ENCODE data around the gene SLC9A7.

Gene SLC9A7

DNA sequence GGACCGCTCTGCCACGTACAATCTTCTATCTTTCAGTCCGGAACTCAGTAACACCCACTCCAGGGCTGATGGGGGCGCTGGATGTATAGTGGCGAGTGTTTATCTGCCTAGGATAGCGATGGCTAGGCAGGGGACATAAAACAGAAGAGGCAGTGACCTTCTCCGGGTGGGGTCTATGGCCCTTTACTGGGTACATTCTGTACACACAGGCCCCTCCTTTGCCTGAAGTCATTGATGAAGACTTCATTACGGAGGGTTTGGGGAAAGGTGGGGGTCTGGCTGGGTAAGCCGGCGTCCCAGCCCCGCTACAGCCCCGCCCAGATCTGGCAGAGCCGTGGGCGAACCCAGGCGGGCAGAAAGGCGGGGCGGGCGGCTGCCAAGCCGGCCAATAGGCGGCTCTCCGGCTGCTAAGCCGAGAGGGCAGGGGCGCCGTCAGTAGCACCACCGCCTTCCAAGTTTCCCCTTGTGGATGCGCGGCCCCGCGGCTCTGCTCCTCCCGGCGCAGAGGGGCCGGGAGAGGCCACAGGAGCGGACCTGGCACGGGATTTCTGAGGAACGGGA is 185.5 kb downstream of the SLC9A7 start, which contains the start of gene CHST7:
TSS of gene CHST7 (plus strand) at position 435 of the 561 bp plus-strand sequence. CDS start 167 bp downstream, outside the sequence.
- DNase-seq (ENCODE audit: low read depth) = peak; percentile 51

DNA sequence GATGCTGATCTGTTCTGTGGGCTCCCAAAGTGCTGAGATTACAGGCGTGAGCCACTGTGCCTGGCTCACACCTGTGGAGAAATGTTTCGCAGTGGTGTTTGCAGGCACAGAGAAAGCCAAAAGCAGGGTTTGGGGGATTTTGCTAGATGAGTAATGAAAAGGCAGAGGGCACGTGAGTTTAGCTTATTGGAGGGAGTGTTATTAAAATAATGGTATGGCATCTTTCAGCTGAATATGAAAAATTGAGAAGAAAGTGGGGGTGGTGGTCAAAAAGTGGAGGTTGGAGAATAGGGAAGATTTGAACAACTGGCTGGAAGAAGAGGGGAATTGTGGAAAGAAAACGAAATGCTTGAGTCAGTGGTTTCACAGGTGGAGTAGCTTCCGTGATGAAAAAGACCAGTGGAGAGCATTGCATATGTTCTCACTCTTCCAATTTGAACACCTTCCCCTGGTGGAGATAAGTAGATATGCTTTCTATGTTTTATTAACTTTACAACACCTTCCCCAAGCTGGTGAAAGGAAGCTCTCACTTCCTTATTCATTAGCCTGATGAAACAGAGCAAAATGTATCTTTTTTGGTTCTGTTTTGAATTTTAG is 186.5 kb downstream of the SLC9A7 start:
- peak; percentile 37 for DNase-seq (ENCODE audit: low read depth)

DNA sequence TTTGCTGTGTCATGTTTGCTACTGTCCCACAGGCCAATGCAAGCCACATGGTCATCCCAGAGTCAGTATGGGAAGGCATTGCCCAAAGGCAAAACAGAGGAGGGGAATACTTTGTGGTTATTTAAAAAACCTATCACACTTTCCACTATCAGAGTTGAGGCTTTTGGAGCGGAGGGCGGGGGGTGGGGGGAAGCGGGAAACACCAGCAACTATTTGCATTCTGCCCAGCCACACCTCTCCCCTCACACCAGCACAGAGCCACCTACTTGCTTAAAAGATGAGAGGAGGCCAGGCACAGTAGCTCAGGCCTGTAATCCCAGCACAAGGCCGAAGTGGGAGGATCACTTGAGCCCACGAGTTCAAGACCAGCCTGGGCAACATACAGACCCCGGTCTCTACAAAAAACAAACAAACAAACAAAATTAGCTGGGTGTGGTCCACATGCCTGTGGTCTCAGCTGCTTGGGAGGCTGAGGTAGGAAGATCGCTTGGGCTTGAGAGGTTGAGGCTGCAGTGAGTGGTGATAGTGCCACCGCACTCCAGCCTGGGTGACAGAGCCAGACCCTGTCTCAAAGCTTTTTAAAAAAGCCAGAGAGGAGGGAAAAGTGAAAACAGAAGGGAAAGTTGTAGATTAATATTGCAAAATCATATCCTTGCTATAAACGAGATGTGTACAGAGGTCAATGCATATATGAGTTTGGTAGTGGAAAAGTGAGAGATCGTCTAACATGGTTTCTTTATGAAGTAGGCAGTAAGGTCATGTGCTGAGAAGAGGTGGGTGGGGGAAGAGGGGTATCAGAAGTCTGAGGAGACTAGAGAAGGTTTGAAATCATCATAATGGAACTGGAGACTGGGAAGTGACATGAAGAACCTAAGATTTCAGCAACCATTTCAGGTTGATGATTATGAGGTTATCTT is 187.2 kb downstream of the SLC9A7 start:
- DNase-seq (ENCODE audit: low read depth) = no peak

DNA sequence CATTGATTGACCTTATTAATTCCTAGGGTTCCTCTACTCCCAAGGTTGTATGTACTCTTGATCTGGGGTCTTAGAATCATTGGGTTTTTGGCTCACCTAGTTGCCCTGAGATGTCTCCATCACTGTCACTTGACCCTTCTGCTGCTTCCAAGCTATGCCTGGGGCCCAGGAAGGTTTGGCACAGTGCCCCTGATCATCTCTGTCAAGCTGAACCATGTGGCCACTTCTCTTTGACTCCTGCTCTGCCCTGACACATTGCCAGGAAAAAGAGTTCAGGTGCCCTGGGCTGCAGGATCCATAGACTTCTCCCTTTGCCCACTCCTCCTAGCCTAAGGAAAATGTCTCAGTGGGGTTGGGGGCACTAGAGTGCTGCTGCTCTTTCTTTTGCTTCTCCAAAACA is 189.3 kb downstream of the SLC9A7 start:
- DNase-seq (ENCODE audit: low read depth) = no peak

DNA sequence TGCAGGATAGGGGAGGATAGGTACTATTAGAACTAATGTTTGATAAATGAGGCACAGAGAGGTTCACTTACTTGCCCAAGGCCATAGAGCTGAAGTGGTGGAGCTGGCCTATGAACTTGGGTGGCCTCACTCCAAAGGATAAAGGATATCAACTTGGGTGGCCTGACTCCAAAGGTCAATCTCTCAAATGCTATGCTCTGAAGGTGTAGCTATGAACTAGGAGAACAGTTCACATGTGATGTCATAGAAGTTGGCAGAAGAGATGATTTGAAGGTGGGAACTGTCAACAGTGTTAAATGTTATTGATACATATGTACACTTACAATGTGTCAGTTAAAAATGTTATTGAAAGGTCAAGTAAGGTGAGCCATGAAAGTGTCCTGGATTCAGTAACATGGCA is 191.5 kb downstream of the SLC9A7 start:
- DNase-seq (ENCODE audit: low read depth) = no peak

DNA sequence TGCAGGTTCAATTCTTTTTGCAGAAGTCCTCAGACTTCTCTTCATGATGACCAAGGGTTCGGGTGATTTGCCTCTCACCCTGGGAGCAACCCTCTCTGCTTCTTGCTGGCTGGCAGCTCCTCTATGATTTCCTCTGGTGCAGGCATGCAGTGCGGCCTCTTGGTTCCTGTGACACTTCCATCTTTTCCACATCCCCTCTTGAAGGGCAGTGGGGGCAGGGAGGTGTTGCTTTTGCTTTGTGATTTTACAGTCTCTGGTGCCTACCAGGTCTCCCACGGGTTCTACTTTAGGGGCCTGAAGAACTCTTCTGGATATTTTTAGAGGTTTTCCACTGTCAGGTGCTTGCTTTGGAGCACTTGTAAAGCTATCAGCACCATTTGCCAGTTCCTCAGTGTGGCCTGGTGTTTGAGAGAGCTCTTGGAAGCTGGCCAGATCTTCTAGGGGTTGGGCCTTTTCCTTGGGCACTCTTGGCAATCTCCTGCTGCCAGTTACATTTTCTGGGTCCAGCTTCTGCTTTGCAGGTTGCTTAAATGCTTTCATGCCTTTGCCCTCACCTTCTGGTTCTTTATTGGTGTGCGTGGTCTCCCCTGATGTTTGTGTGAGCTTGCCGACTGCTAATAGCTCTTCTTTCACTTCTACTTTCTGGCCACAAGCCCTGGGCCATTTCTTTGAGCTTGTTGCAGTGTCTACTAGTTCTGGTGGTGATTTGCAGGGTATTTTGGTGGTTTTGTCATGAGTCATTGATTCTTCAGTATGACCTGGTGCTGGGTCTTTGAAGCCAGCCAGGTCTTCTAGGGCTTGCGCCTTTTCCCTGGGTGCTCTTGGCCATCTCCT is 196.9 kb downstream of the SLC9A7 start:
- no peak for DNase-seq (ENCODE audit: low read depth)

DNA sequence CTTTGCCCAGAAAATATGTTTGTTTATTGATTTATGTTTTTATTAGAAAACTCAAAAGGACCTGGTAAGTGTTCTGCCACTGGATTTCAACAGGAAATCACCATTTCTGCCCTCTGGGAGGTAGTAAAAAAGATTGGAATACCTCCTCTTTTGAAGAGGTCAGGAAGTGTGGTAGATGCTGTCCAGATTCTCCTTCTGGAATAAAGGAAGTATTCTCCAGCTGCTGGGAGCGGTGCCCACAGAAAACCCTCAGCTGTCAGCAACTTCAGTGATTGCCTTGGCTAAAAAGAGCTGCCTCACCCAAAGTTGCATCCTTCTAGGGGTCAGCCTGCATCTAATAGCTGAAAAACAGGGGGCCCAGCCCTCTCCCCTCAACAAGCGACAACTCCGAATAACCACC is 199.9 kb downstream of the SLC9A7 start:
- DNase-seq (ENCODE audit: low read depth) = no peak

DNA sequence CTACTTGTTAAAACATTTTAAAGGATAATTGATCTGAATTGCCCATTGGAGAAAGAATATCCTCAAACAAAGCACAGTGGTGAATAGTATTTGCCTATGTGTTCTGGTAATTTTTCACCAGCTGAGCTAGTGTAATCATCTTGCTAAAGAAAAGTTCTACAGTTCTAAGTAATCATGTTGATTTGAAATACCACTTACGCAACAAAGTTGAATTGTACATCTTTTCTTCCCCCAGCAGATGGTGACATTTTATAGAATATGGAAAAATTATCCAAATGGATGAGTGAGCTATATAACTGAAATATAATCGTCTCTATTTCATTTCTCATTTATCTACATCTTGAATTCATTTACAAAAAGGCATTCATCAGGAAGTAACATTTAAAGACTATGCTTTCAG is 204.0 kb downstream of the SLC9A7 start:
- no peak for DNase-seq (ENCODE audit: low read depth)

DNA sequence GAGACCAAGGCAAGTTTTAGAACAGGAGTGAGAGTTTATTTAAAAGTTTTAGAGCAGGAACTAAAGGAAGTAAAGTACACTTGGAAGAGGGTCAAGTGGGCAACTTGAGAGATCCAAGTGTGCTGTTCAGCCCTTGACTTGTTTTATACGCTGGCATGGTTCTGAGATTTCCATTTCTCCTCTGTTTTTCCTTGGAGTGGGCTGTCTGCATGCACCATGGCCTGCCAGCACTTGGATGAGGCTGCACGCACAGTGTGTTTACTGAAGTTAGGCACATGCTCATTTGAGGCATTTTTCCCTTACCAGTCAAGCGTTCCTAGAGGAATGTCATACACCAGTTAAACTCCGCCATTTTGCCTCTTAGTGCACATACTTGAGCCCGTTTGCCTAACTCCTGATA is 205.0 kb downstream of the SLC9A7 start:
- DNase-seq (ENCODE audit: low read depth) = no peak

DNA sequence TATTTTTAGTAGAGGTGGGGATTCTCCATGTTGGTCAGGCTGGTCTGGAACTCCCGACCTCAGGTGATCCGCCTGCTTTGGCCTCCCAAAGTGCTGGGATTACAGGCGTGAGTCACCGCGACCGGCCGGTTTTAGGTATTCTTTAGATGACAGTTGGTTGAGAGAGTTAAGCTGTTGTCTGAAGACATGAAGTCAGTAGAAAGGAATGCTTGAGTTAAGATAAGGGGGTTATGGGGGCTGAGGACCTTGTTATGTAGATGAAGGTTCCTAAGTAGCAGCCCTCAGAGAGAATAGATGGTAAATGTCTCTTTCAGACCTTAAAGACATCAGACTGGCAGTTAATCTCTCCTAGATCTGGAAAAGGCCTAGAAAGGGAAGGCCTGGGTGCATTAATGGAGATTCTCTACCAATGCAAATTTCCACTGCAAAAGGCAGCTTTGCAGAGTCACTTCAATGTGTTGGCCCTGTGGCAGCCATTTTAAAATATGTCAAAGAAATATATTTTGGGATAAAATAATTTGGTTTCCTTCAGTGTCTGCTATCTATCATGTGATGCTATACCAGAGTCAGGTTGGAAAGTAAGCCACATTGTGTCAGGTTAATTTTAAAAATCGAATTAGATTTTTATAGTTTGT is 207.3 kb downstream of the SLC9A7 start:
- DNase-seq (ENCODE audit: low read depth) = no peak

DNA sequence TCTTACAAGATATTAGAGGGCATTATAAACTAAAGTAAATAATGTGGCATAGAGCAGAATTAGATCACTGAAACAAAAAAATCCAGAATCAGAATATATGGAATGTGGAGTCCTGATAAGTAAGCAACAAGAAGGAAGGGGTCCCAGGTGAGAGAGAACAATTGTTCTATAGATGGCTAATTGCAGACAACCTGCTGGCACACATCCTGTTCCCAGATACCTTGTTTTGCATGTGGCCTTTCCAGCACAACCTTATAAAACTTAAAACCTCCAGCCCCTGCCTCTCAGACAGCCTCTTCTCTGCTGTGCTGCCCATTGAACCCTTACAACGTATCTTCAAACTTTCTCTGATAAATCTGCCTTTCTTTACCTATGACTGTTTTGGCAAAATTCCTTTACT is 209.0 kb downstream of the SLC9A7 start:
- DNase-seq (ENCODE audit: low read depth) = no peak

All from activated T-cell treated with anti-CD3 and anti-CD28 coated beads for 48 hours (primary cell).